ENCODE data around the gene C1RL.
"Not testable (repeated sequence)": the region's sequence is repeated elsewhere in the genome, so short reads cannot be mapped to it uniquely, and the experiment has no call there.

Gene C1RL

DNA sequence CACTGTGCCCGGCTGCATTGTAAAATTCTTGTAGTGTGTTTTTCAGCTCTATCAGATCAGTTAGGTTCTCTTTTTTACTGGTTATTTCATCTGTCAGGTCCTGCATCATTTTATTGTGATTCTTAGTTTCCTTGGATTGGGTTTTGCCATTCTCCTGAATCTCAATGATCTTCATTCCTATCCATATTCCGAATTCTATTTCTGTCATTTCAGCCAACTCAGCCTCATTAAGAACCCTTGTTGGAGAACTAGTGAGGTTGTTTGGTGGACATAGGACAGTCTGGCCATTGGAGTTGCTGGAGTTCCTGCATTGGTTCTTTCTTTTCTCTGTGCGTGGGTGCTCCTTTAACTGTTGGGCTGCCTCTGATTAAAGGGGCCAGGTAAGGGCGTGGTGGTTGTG is 54.1 kb downstream of the C1RL start:
- no peaks in the 10 kb centered on the region for H3K36me3 Mint-ChIP-seq (ENCODE audit: low read depth)
- peaks cover 23% of the 10 kb centered on the region for H3K27me3 Mint-ChIP-seq (ENCODE audit: low read depth, poor library complexity)
- H3K27ac Mint-ChIP-seq: no peak overlapping the region
- peaks cover 5% of the 10 kb centered on the region for H3K4me1 Mint-ChIP-seq
- DNase-seq: no peak
- TF ChIP-seq, protein P1, sequence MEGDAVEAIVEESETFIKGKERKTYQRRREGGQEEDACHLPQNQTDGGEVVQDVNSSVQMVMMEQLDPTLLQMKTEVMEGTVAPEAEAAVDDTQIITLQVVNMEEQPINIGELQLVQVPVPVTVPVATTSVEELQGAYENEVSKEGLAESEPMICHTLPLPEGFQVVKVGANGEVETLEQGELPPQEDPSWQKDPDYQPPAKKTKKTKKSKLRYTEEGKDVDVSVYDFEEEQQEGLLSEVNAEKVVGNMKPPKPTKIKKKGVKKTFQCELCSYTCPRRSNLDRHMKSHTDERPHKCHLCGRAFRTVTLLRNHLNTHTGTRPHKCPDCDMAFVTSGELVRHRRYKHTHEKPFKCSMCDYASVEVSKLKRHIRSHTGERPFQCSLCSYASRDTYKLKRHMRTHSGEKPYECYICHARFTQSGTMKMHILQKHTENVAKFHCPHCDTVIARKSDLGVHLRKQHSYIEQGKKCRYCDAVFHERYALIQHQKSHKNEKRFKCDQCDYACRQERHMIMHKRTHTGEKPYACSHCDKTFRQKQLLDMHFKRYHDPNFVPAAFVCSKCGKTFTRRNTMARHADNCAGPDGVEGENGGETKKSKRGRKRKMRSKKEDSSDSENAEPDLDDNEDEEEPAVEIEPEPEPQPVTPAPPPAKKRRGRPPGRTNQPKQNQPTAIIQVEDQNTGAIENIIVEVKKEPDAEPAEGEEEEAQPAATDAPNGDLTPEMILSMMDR (IDR thresholded peaks at IDR 0.05): no peak
- H3K9me3 Mint-ChIP-seq: peaks cover 25% of the 10 kb centered on the region
- H3K4me3 Mint-ChIP-seq: no peak overlapping the region

DNA sequence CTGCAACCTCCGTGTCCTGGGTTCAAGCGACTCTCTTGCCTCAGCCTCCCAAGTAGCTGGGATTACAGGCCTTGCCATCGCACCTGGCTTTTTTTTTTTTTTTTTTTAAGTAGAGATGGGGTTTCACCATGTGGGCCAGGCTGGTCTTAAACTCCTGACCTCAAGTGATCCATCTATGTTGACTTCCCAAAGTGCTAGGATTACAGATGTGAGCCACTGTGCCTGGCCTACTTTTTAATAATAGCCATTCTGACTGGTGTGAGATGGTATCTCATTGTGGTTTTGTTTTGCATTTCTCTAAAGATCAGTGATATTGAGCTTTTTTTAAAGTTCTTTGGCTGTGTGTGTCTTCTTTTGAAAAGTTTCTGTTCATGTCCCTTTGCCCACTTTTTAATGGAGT is 59.0 kb downstream of the C1RL start:
- not testable (repeated sequence) for DNase-seq, H3K4me3 Mint-ChIP-seq
- H3K27me3 Mint-ChIP-seq (ENCODE audit: low read depth, poor library complexity): peaks cover 16% of the 10 kb centered on the region

DNA sequence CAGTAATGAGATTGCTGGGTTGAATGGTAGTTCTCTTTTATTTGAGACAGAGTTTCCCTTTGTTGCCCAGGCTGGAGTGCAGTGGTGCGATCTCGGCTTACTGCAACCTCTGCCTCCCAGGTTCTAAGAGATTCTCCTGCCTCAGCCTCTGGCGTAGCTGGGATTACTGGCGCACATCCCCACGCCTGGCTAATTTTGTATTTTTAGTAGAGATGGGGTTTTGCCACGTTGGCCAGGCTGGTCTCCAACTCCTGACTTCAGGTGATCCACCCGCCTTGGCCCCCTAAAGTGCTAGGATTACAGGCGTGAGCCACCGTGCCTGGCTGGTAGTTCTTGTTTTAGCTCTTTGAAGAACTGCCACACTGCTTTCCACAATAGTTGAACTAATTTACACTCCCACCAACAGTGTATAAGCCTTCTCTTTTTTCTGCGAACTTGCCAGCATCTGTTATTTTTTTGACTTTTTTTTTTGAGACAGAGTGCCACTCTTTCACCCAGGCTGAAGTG is 59.5 kb downstream of the C1RL start:
- H3K27ac Mint-ChIP-seq; H3K4me3 Mint-ChIP-seq; DNase-seq; H3K36me3 Mint-ChIP-seq (ENCODE audit: low read depth); H3K4me1 Mint-ChIP-seq: not testable (repeated sequence)
- Mint-ChIP-seq H3K9me3 (peaks cover 25% of the 10 kb centered on the region), H3K27me3 (ENCODE audit: low read depth, poor library complexity) (peaks cover 16% of the 10 kb centered on the region)

More for the DNA sequence above, 59.0 kb downstream of the C1RL start:
- H3K9me3 Mint-ChIP-seq: peaks cover 25% of the 10 kb centered on the region
- H3K4me1 Mint-ChIP-seq; H3K36me3 Mint-ChIP-seq (ENCODE audit: low read depth); H3K27ac Mint-ChIP-seq: not testable (repeated sequence)

DNA sequence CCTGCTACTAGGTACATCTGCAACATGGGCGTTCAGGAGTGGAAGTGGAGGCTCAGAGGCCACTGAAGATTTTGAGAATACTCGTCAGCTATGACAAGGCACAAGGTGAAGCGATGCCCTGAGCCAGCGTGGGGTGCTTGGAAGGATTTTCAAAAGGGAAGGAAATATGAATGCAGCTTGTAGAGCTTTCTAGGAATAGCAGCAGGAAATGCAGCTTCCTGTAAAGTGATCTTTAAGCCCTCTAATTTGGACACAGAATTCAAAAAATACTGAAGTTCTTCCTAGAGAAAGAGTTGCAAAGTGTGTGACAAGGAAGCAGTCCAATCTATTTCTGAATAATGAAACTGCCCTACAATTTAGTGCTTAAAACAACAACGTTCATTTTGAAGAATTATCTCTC is 61.7 kb downstream of the C1RL start:
- Mint-ChIP-seq H3K4me3 (no peak overlapping the region), H3K36me3 (ENCODE audit: low read depth) (no peaks in the 10 kb centered on the region), H3K4me1 (no peaks in the 10 kb centered on the region), H3K27me3 (ENCODE audit: low read depth, poor library complexity) (peaks cover 8% of the 10 kb centered on the region), H3K27ac (no peak overlapping the region), H3K9me3 (peaks cover 19% of the 10 kb centered on the region)
- DNase-seq: no peak
- TF ChIP-seq, protein P1 (IDR thresholded peaks at IDR 0.05): no peak

DNA sequence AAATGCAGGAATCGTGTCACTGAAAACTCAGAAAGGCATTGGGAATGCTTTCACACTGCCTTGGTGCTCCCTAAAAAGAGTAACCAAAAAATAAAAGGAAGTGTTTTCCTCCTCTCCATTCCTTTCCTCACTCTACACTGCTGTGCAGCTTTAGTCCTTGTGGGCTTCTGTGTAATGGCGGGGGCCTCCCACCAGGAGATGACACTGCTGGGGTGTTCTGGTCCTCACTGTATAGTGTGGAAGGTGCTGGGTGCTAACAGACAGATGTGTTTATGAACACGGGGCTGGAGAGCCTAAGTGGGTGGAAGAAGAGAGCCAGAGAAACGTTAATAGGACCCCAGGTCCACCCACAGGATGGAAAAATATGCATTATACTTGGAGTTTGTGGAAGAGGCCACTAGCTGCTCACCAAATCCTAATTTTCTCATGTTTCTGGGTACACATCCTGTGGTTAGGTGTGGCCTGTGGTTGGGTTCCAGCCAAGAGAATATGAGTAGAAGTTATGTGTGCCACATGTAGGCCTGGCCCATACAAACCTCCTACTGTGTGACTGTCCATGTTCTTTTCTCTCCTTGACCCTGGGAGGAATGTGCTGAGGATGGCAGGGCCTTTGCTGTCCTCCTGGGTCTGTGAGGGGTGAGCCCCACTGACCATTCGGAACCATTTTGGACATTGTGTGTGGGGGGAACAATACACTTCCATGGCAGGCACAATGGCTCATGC is 62.5 kb downstream of the C1RL start:
- no peak for DNase-seq
- Mint-ChIP-seq H3K36me3 (ENCODE audit: low read depth) (no peaks in the 10 kb centered on the region), H3K4me1 (no peaks in the 10 kb centered on the region), H3K27me3 (ENCODE audit: low read depth, poor library complexity) (peaks cover 8% of the 10 kb centered on the region), H3K4me3 (no peak overlapping the region), H3K27ac (no peak overlapping the region), H3K9me3 (peaks cover 14% of the 10 kb centered on the region)
- TF ChIP-seq, protein P1 (IDR thresholded peaks at IDR 0.05): no peak

DNA sequence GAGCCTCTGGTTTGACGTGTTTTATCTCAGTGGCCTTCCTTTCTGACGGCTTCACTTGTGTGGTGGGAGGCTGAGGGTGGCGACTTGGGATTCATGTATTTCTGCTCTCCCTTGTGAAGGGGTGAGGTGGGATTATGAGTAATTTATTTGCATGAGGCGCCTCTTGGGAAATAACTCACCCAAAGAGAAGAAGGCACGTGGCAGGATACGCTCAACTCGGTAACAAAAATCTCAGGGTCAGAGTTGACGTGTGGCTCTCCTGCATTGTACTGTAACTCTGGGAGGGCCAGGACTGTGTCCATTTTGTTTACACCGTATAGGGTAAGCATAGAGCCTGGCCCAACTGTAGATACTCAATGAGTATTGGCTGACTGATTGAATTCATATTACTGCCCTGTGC is 63.1 kb downstream of the C1RL start:
- TF ChIP-seq, protein P1 (IDR thresholded peaks at IDR 0.05): no peak
- H3K9me3 Mint-ChIP-seq: peaks cover 8% of the 10 kb centered on the region
- no peak overlapping the region for H3K27ac Mint-ChIP-seq
- H3K27me3 Mint-ChIP-seq (ENCODE audit: low read depth, poor library complexity): peaks cover 8% of the 10 kb centered on the region
- H3K4me1 Mint-ChIP-seq: no peaks in the 10 kb centered on the region
- no peaks in the 10 kb centered on the region for H3K36me3 Mint-ChIP-seq (ENCODE audit: low read depth)
- no peak overlapping the region for H3K4me3 Mint-ChIP-seq
- no peak for DNase-seq
